RWPE2 (cell line): ENCODE data around the gene ARHGAP42.

Experiments used
- ATAC-seq: fragments of 200-7000 bp; cut with Tn5 transposase; 3 replicates; pipeline ENCODE4 v1.9.1; 2021; ENCODE audit warnings: low read depth
- DNase-seq: peaks from one replicate; pipeline ENCODE4 v3.0.0-alpha.2; 2020; ENCODE audit warnings: low spot score
- H3K27ac ChIP-seq: fragments of 450-650 bp; 2 replicates; pipeline ENCODE4 v1.5.1; 2017; ENCODE audit warnings: mild to moderate bottlenecking; ENCODE audit not compliant: poor library complexity, severe bottlenecking
- H3K27me3 ChIP-seq: fragments of 250-450 bp; sonication (Bioruptor Pico); 2 replicates; pipeline ENCODE4 v1.5.1; 2021; ENCODE audit warnings: mild to moderate bottlenecking, moderate library complexity; ENCODE audit not compliant: insufficient read depth, poor library complexity, severe bottlenecking
- H3K36me3 ChIP-seq: fragments of 250-450 bp; sonication (Bioruptor Pico); 2 replicates; pipeline ENCODE4 v1.5.1; 2020; ENCODE audit warnings: low read depth, mild to moderate bottlenecking, moderate library complexity
- H3K4me1 ChIP-seq: fragments of 250-450 bp; sonication (Bioruptor Pico); 2 replicates; pipeline ENCODE4 v1.5.1; 2021; ENCODE audit warnings: mild to moderate bottlenecking, moderate library complexity; ENCODE audit not compliant: insufficient read depth, poor library complexity, severe bottlenecking
- H3K4me3 ChIP-seq: fragments of 250-450 bp; sonication (Bioruptor Pico); 2 replicates; pipeline ENCODE4 v1.5.1; 2021; ENCODE audit warnings: mild to moderate bottlenecking, moderate library complexity; ENCODE audit not compliant: severe bottlenecking
- H3K9me3 ChIP-seq: fragments of 250-450 bp; sonication (Bioruptor Pico); 2 replicates; pipeline ENCODE4 v1.5.1; 2021; ENCODE audit warnings: mild to moderate bottlenecking, moderate library complexity; ENCODE audit not compliant: severe bottlenecking
- TF ChIP-seq, protein P1 (sequence below): fragments of 450-650 bp; IDR thresholded peaks from one replicate; pipeline ENCODE4 v1.5.1; 2017; ENCODE audit warnings: mild to moderate bottlenecking, moderate library complexity; ENCODE audit not compliant: poor library complexity, severe bottlenecking

The ARHGAP42 gene

GRCh38 chr11:100925935-100926334, 238.8 kb downstream of the ARHGAP42 start:
- Histone ChIP-seq H3K27ac (no peak overlapping the region), H3K4me3 (no peak overlapping the region), H3K27me3 (no peaks in the 10 kb centered on the region), H3K9me3 (no peaks in the 10 kb centered on the region), H3K36me3 (no peaks in the 10 kb centered on the region), H3K4me1 (peaks cover 13% of the 10 kb centered on the region)
- DNase-seq (no peak), ATAC-seq (peak; percentile 40; the same call in 1 of the 3 replicates)
- TF ChIP-seq, protein P1, sequence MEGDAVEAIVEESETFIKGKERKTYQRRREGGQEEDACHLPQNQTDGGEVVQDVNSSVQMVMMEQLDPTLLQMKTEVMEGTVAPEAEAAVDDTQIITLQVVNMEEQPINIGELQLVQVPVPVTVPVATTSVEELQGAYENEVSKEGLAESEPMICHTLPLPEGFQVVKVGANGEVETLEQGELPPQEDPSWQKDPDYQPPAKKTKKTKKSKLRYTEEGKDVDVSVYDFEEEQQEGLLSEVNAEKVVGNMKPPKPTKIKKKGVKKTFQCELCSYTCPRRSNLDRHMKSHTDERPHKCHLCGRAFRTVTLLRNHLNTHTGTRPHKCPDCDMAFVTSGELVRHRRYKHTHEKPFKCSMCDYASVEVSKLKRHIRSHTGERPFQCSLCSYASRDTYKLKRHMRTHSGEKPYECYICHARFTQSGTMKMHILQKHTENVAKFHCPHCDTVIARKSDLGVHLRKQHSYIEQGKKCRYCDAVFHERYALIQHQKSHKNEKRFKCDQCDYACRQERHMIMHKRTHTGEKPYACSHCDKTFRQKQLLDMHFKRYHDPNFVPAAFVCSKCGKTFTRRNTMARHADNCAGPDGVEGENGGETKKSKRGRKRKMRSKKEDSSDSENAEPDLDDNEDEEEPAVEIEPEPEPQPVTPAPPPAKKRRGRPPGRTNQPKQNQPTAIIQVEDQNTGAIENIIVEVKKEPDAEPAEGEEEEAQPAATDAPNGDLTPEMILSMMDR: no peak

GRCh38 chr11:100927579-100927978, 240.5 kb downstream of the ARHGAP42 start:
- no peaks in the 10 kb centered on the region for H3K27me3 ChIP-seq
- peaks cover 13% of the 10 kb centered on the region for H3K4me1 ChIP-seq
- H3K4me3 ChIP-seq: no peak overlapping the region
- H3K36me3 ChIP-seq: no peaks in the 10 kb centered on the region
- H3K9me3 ChIP-seq: no peaks in the 10 kb centered on the region
- TF ChIP-seq, protein P1: no peak
- peak overlapping the region; percentile 61 for H3K27ac ChIP-seq
- ATAC-seq (no peak), DNase-seq (no peak)

DNA sequence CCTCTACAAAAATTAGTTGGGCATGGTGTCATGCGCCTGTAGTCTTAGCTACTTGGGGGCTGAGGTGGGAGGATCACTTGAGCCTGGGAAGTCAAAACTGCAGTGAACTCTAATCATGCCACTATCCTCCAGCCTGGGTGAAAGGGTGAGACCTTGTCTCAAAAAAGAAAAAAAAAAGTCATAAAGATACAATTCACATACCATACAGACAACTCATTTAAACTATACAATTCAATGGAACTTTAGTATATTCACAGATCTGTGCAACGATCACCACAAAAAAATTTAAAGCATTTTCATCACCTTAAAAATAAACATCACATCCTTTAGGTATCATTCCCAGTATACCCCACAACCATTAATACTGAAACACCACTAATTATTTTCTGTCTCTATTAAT, 241.3 kb downstream of the ARHGAP42 start:
- no peak for DNase-seq
- ATAC-seq: peak; percentile 63; the same call in 2 of the 3 replicates
- Histone ChIP-seq H3K9me3 (no peaks in the 10 kb centered on the region), H3K36me3 (no peaks in the 10 kb centered on the region), H3K27ac (peak overlapping the region; percentile 61), H3K4me3 (no peak overlapping the region), H3K4me1 (peaks cover 13% of the 10 kb centered on the region), H3K27me3 (no peaks in the 10 kb centered on the region)
- TF ChIP-seq, protein P1: no peak

GRCh38 chr11:100929377-100929776, 242.3 kb downstream of the ARHGAP42 start:
- H3K27ac ChIP-seq: peak overlapping the region; percentile 61
- DNase-seq (no peak), ATAC-seq (peak; percentile 79)

DNA sequence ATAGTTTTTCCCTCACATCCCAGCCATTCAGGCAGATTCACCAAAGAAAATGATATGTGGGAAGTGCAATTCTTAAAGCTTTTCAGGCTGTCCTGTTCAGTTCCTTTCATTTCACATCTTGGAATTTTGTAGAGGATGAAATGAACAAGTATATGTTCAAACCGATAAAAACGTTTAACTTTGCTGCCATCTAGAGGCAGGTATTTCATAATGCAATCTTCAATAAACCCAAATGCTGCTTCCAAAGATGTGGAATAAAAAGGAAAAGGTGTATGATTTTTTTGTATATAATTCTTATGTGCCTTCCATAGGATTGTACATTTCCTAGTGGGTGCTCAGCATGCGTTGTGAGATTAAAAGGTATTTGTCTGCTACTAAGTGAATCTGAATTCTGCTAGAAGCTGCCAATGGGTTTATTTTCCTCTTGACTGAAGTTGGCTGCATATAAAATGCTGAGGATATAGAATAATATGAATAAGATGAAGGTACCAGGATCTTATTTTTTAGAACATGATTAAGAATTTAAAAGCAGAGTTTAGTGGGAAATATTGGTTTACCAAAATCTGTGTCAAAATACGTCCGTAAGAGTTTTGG, 243.2 kb downstream of the ARHGAP42 start:
- no peak overlapping the region for H3K4me3 ChIP-seq
- H3K4me1 ChIP-seq: peaks cover 13% of the 10 kb centered on the region
- peak; percentile 41; the same call in 2 of the 3 replicates for ATAC-seq
- H3K36me3 ChIP-seq: no peaks in the 10 kb centered on the region
- no peak for DNase-seq
- no peaks in the 10 kb centered on the region for H3K9me3 ChIP-seq
- H3K27ac ChIP-seq: peak overlapping the region; percentile 61
- TF ChIP-seq, protein P1: peak; percentile 75
- no peaks in the 10 kb centered on the region for H3K27me3 ChIP-seq

More at GRCh38 chr11:100929377-100929776, 242.3 kb downstream of the ARHGAP42 start:
- Histone ChIP-seq H3K36me3 (no peaks in the 10 kb centered on the region), H3K4me3 (no peak overlapping the region), H3K27me3 (no peaks in the 10 kb centered on the region), H3K4me1 (peaks cover 13% of the 10 kb centered on the region), H3K9me3 (no peaks in the 10 kb centered on the region)
- TF ChIP-seq, protein P1: no peak
